ENCODE measurements around the gene MMRN1.

MMRN1 gene

GRCh38 chr4:89889289-89889688 lies 5.4 kb upstream of the MMRN1 start:
- Histone ChIP-seq H3K4me3 (ENCODE audit: low read depth, low read length) (no peak overlapping the region), H3K27ac (ENCODE audit: extremely low read depth, low read depth, low read length) (no peak overlapping the region), H3K4me1 (ENCODE audit: control insufficient read depth, insufficient read depth, low read length) (no peaks in the 10 kb centered on the region), H3K36me3 (ENCODE audit: control insufficient read depth in 2 of 2, insufficient read depth in 1 of 2, low read length in 2 of 2) (no peaks in the 10 kb centered on the region), H3K9me3 (ENCODE audit: control insufficient read depth, insufficient read depth, low read depth, low read length) (no peaks in the 10 kb centered on the region)
- CTCF ChIA-PET = no interaction called here
- no peak for TF ChIP-seq ZNF670 (tag by site-specific recombination; IDR thresholded peaks at IDR 0.05; ENCODE audit: low read depth)
- no peak for TF ChIP-seq ZBTB11 (tag by site-specific recombination; conservative IDR thresholded peaks at IDR 0.05; ENCODE audit: low read depth)
- TF ChIP-seq SP2 (tag by site-specific recombination; IDR thresholded peaks at IDR 0.05) = no peak
- no peak for TF ChIP-seq ZNF423 (tag by site-specific recombination; IDR thresholded peaks at IDR 0.05)
- POLR2A ChIA-PET = no interaction called here

- no peaks in the 10 kb centered on the region for H3K9me3 ChIP-seq (ENCODE audit: control insufficient read depth, insufficient read depth, low read depth, low read length)
- TF ChIP-seq ZNF214 (tag by site-specific recombination; IDR thresholded peaks at IDR 0.05; ENCODE audit: borderline replicate concordance) (no peak), ZNF768 (tag by site-specific recombination; IDR thresholded peaks at IDR 0.05) (no peak), ZNF133 (tag by site-specific recombination; IDR thresholded peaks at IDR 0.05) (no peak), ZNF423 (tag by site-specific recombination; IDR thresholded peaks at IDR 0.05) (no peak), ZNF391 (tag by site-specific recombination; IDR thresholded peaks at IDR 0.05; ENCODE audit: borderline replicate concordance, low read depth) (no peak), ZFP3 (tag by site-specific recombination; IDR thresholded peaks at IDR 0.05; ENCODE audit: low read depth) (no peak), ZNF830 (tag by site-specific recombination; IDR thresholded peaks at IDR 0.05; ENCODE audit: low read depth) (no peak), GLI2 (tag by site-specific recombination; IDR thresholded peaks at IDR 0.05; ENCODE audit: borderline replicate concordance, low read depth) (no peak), PRDM6 (tag by site-specific recombination; IDR thresholded peaks at IDR 0.05) (no peak), ZNF747 (tag by site-specific recombination; IDR thresholded peaks at IDR 0.05) (no peak), MEIS1 (CRISPR knock-in tag; IDR thresholded peaks at IDR 0.05; ENCODE audit: borderline replicate concordance) (no peak), ZNF248 (tag by site-specific recombination; IDR thresholded peaks at IDR 0.05) (no peak)
- H3K4me1 ChIP-seq (ENCODE audit: control insufficient read depth, insufficient read depth, low read length) = no peaks in the 10 kb centered on the region
- ChIA-PET CTCF (interaction anchor here (0.7 kb wide), 1 partner anchor 19 kb away, joined by 3 read pairs; no protein-coding TSS in a partner anchor), POLR2A (no interaction called here)
- no peak overlapping the region for H3K27ac ChIP-seq (ENCODE audit: extremely low read depth, low read depth, low read length)
- no peak overlapping the region for H3K4me3 ChIP-seq (ENCODE audit: low read depth, low read length)
- H3K36me3 ChIP-seq (ENCODE audit: control insufficient read depth in 2 of 2, insufficient read depth in 1 of 2, low read length in 2 of 2) = no peaks in the 10 kb centered on the region
Measured at GRCh38 chr4:89897867-89898266, 3.2 kb downstream of the MMRN1 start.

- POLR2A ChIA-PET = interaction anchor here (0.6 kb wide), 1 partner anchor 253 kb away, joined by 3 read pairs; no protein-coding TSS in a partner anchor
- H3K9me3 ChIP-seq (ENCODE audit: control insufficient read depth, insufficient read depth, low read depth, low read length) = no peaks in the 10 kb centered on the region
- no peak overlapping the region for H3K4me3 ChIP-seq (ENCODE audit: low read depth, low read length)
- no peaks in the 10 kb centered on the region for H3K36me3 ChIP-seq (ENCODE audit: control insufficient read depth in 2 of 2, insufficient read depth in 1 of 2, low read length in 2 of 2)
- CTCF ChIA-PET = interaction anchor here (0.7 to 1.0 kb wide), 2 partner anchors 19 to 733 kb away, joined by 3 read pairs; no protein-coding TSS in a partner anchor
- no peaks in the 10 kb centered on the region for H3K4me1 ChIP-seq (ENCODE audit: control insufficient read depth, insufficient read depth, low read length)
- no peak overlapping the region for H3K27ac ChIP-seq (ENCODE audit: extremely low read depth, low read depth, low read length)
- no peak for TF ChIP-seq ZNF571 (tag by site-specific recombination; IDR thresholded peaks at IDR 0.05)
- TF ChIP-seq ZNF335 (tag by site-specific recombination; conservative IDR thresholded peaks at IDR 0.05) = no peak
- no peak for TF ChIP-seq ZNF148 (tag by site-specific recombination; IDR thresholded peaks at IDR 0.05; ENCODE audit: borderline replicate concordance)
- no peak for TF ChIP-seq ZNF513 (tag by site-specific recombination; IDR thresholded peaks at IDR 0.05)
- no peak for TF ChIP-seq ZNF555 (tag by site-specific recombination; conservative IDR thresholded peaks at IDR 0.05)
- TF ChIP-seq ZNF549 (tag by site-specific recombination; IDR thresholded peaks at IDR 0.05) = no peak
- no peak for TF ChIP-seq ZNF561 (tag by site-specific recombination; IDR thresholded peaks at IDR 0.05; ENCODE audit: borderline replicate concordance)
Measured at GRCh38 chr4:89898304-89898716, 3.7 kb downstream of the MMRN1 start.
